ENCODE results near the gene MRPS2. TPM values are rescaled to one million over a fixed set of nuclear protein-coding genes. Genes with fewer than 3 reads are reported as not detected.
A peak's percentile ranks its signal among the peaks of the same experiment; 100 is the strongest.

Gene MRPS2
- total and polyA plus RNA-seq, 4 donors: 10.9 to 71.8 (median 31.5) TPM

DNA sequence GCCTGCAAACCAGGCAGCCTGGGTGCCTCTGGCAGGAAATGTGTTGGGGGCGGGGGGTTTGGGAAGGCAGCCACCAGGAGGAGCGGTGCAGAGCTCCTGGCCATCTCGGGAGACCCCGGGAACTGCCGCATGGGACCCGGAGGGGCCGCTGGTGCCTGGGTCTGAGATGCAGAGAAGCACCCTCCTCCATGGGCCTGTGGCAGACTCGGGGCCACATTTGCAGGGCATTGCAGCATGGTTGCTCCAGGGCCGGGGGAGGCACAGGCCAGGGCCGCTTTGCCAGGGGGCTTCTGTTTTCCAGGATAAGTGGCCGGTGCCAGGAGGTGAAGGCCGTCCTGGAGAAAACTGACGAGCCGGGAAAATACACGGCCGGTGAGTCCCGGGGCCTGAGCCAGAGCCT, 22.4 kb downstream of the MRPS2 start:
- H3K27me3 ChIP-seq (ENCODE audit: control insufficient read depth in 4 of 4, insufficient read depth in 4 of 4, low read length in 3 of 4): peaks cover 0 to 6% (median 0%) of the 10 kb centered on the region in 4 donors
- H3K9me3 ChIP-seq (ENCODE audit: control insufficient read depth in 4 of 4, low read length in 3 of 4): no peaks in the 10 kb centered on the region
- WGBS: 76% methylated on average over 17 of the region's 17 CpGs

More for the DNA sequence above, 22.4 kb downstream of the MRPS2 start:
- Histone ChIP-seq H3K9ac (ENCODE audit: low read depth in 1 of 2, low read length in 2 of 2) (no peak overlapping the region), H3K4me1 (ENCODE audit: control insufficient read depth in 4 of 4, insufficient read depth in 4 of 4, low read length in 3 of 4) (no peaks in the 10 kb centered on the region), H3K4me3 (ENCODE audit: low read depth in 1 of 3, low read length in 3 of 3) (no peak overlapping the region), H3K27ac (ENCODE audit: low read depth in 1 of 2, low read length in 2 of 2) (no peak overlapping the region), H3K36me3 (ENCODE audit: control insufficient read depth in 4 of 4, insufficient read depth in 3 of 4, low read depth in 1 of 4, low read length in 3 of 4) (no peaks in the 10 kb centered on the region)
- TF ChIP-seq YY1 (IDR thresholded peaks at IDR 0.05) (no peak), GABPA (IDR thresholded peaks at IDR 0.05 in 1 of 2, conservative IDR thresholded peaks at IDR 0.05 in 1 of 2) (no peak), FOXA2 (IDR thresholded peaks at IDR 0.05) (no peak), SP1 (IDR thresholded peaks at IDR 0.05) (no peak), FOXA1 (IDR thresholded peaks at IDR 0.05) (no peak), NR2F2 (IDR thresholded peaks at IDR 0.05) (no peak), TAF1 (conservative IDR thresholded peaks at IDR 0.05) (no peak), RAD21 (IDR thresholded peaks at IDR 0.05) (no peak), EGR1 (IDR thresholded peaks at IDR 0.05; ENCODE audit: low read depth in 2 of 2) (no peak), JUND (IDR thresholded peaks at IDR 0.05) (no peak), HNF4G (IDR thresholded peaks at IDR 0.05) (no peak), RXRA (IDR thresholded peaks at IDR 0.05) (no peak), HNF4A (conservative IDR thresholded peaks at IDR 0.05) (no peak)
- TF ChIP-seq, protein P1, sequence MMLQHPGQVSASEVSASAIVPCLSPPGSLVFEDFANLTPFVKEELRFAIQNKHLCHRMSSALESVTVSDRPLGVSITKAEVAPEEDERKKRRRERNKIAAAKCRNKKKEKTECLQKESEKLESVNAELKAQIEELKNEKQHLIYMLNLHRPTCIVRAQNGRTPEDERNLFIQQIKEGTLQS (IDR thresholded peaks at IDR 0.05): no peak
- TF ChIP-seq, protein P2, sequence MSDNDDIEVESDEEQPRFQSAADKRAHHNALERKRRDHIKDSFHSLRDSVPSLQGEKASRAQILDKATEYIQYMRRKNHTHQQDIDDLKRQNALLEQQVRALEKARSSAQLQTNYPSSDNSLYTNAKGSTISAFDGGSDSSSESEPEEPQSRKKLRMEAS (IDR thresholded peaks at IDR 0.05): no peak
- TF ChIP-seq, protein P3, sequence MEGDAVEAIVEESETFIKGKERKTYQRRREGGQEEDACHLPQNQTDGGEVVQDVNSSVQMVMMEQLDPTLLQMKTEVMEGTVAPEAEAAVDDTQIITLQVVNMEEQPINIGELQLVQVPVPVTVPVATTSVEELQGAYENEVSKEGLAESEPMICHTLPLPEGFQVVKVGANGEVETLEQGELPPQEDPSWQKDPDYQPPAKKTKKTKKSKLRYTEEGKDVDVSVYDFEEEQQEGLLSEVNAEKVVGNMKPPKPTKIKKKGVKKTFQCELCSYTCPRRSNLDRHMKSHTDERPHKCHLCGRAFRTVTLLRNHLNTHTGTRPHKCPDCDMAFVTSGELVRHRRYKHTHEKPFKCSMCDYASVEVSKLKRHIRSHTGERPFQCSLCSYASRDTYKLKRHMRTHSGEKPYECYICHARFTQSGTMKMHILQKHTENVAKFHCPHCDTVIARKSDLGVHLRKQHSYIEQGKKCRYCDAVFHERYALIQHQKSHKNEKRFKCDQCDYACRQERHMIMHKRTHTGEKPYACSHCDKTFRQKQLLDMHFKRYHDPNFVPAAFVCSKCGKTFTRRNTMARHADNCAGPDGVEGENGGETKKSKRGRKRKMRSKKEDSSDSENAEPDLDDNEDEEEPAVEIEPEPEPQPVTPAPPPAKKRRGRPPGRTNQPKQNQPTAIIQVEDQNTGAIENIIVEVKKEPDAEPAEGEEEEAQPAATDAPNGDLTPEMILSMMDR (IDR thresholded peaks at IDR 0.05; ENCODE audit: low read depth, low read length, missing input control): no peak
- TF ChIP-seq, protein P4, sequence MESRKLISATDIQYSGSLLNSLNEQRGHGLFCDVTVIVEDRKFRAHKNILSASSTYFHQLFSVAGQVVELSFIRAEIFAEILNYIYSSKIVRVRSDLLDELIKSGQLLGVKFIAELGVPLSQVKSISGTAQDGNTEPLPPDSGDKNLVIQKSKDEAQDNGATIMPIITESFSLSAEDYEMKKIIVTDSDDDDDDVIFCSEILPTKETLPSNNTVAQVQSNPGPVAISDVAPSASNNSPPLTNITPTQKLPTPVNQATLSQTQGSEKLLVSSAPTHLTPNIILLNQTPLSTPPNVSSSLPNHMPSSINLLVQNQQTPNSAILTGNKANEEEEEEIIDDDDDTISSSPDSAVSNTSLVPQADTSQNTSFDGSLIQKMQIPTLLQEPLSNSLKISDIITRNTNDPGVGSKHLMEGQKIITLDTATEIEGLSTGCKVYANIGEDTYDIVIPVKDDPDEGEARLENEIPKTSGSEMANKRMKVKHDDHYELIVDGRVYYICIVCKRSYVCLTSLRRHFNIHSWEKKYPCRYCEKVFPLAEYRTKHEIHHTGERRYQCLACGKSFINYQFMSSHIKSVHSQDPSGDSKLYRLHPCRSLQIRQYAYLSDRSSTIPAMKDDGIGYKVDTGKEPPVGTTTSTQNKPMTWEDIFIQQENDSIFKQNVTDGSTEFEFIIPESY (IDR thresholded peaks at IDR 0.05): no peak
- TF ChIP-seq, protein P5, sequence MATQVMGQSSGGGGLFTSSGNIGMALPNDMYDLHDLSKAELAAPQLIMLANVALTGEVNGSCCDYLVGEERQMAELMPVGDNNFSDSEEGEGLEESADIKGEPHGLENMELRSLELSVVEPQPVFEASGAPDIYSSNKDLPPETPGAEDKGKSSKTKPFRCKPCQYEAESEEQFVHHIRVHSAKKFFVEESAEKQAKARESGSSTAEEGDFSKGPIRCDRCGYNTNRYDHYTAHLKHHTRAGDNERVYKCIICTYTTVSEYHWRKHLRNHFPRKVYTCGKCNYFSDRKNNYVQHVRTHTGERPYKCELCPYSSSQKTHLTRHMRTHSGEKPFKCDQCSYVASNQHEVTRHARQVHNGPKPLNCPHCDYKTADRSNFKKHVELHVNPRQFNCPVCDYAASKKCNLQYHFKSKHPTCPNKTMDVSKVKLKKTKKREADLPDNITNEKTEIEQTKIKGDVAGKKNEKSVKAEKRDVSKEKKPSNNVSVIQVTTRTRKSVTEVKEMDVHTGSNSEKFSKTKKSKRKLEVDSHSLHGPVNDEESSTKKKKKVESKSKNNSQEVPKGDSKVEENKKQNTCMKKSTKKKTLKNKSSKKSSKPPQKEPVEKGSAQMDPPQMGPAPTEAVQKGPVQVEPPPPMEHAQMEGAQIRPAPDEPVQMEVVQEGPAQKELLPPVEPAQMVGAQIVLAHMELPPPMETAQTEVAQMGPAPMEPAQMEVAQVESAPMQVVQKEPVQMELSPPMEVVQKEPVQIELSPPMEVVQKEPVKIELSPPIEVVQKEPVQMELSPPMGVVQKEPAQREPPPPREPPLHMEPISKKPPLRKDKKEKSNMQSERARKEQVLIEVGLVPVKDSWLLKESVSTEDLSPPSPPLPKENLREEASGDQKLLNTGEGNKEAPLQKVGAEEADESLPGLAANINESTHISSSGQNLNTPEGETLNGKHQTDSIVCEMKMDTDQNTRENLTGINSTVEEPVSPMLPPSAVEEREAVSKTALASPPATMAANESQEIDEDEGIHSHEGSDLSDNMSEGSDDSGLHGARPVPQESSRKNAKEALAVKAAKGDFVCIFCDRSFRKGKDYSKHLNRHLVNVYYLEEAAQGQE (IDR thresholded peaks at IDR 0.05): no peak
- DNase-seq (ENCODE audit: low spot score): peak; percentile 26

All from liver (tissue), 9 donors.